GM19238 (cell line): ENCODE measurements around the gene NHSL2.
"Not testable (repeated sequence)": the region's sequence is repeated elsewhere in the genome, so short reads cannot be mapped to it uniquely, and the experiment has no call there.

Source experiments
- DNase-seq: peaks from one replicate; pipeline ENCODE4 v3.0.0; 2011; ENCODE audit warnings: low spot score; ENCODE audit not compliant: insufficient read length

Gene NHSL2

GRCh38 chrX:72041871-72042851 is 131.5 kb downstream of the NHSL2 start:
- no peak for DNase-seq

GRCh38 chrX:72042852-72043248 is 132.2 kb downstream of the NHSL2 start:
- no peak for DNase-seq

GRCh38 chrX:72043636-72044035 is 133.0 kb downstream of the NHSL2 start:
- no peak for DNase-seq

GRCh38 chrX:72045141-72045540 is 134.5 kb downstream of the NHSL2 start:
- no peak for DNase-seq

- DNase-seq: no peak
These were observed 135.1 kb downstream of the NHSL2 start for GRCh38 chrX:72045552-72046277.

- DNase-seq: no peak
These were observed 135.8 kb downstream of the NHSL2 start for GRCh38 chrX:72046447-72046846.

GRCh38 chrX:72048510-72049455 is 138.1 kb downstream of the NHSL2 start:
- no peak for DNase-seq

- DNase-seq: no peak
These were observed 139.4 kb downstream of the NHSL2 start for GRCh38 chrX:72050011-72050410.

GRCh38 chrX:72051589-72051988 is 140.9 kb downstream of the NHSL2 start:
- DNase-seq: no peak

GRCh38 chrX:72052415-72053090 is 141.9 kb downstream of the NHSL2 start:
- DNase-seq: no peak

- no peak for DNase-seq
These were observed 142.9 kb downstream of the NHSL2 start for GRCh38 chrX:72053508-72053907.

GRCh38 chrX:72054779-72055489 is 144.3 kb downstream of the NHSL2 start:
- no peak for DNase-seq

- no peak for DNase-seq
These were observed 146.7 kb downstream of the NHSL2 start for GRCh38 chrX:72057331-72057730.

GRCh38 chrX:72057849-72058248 is 147.2 kb downstream of the NHSL2 start:
- DNase-seq: no peak

GRCh38 chrX:72058346-72058745 is 147.7 kb downstream of the NHSL2 start:
- not testable (repeated sequence) for DNase-seq

GRCh38 chrX:72060196-72060920 is 149.7 kb downstream of the NHSL2 start:
- DNase-seq: no peak

- no peak for DNase-seq
These were observed 150.4 kb downstream of the NHSL2 start for GRCh38 chrX:72060921-72061490.

GRCh38 chrX:72062916-72063315 is 152.3 kb downstream of the NHSL2 start:
- no peak for DNase-seq
